ENCODE data around the gene OBSCN.
"Not testable (repeated sequence)": the region's sequence is repeated elsewhere in the genome, so short reads cannot be mapped to it uniquely, and the experiment has no call there.

Gene OBSCN

GRCh38 chr1:228212966-228213844 is 5.4 kb downstream of the OBSCN start:
- peak; percentile 82 for DNase-seq (ENCODE audit: low read depth)

GRCh38 chr1:228213917-228214808 is 6.3 kb downstream of the OBSCN start:
- no peak for DNase-seq (ENCODE audit: low read depth)

- DNase-seq (ENCODE audit: low read depth): no peak
Observed at GRCh38 chr1:228214921-228215662, 7.2 kb downstream of the OBSCN start.

GRCh38 chr1:228215663-228216116 is 7.8 kb downstream of the OBSCN start:
- no peak for DNase-seq (ENCODE audit: low read depth)

- no peak for DNase-seq (ENCODE audit: low read depth)
Observed at GRCh38 chr1:228216371-228217320, 8.8 kb downstream of the OBSCN start.

- peak; percentile 10 for DNase-seq (ENCODE audit: low read depth)
Observed at GRCh38 chr1:228217551-228218344, 9.9 kb downstream of the OBSCN start.

GRCh38 chr1:228218513-228219244 is 10.8 kb downstream of the OBSCN start:
- no peak for DNase-seq (ENCODE audit: low read depth)

- DNase-seq (ENCODE audit: low read depth): no peak
Observed at GRCh38 chr1:228219245-228219961, 11.6 kb downstream of the OBSCN start.

- no peak for DNase-seq (ENCODE audit: low read depth)
Observed at GRCh38 chr1:228219962-228220780, 12.3 kb downstream of the OBSCN start.

GRCh38 chr1:228221097-228221496 is 13.3 kb downstream of the OBSCN start:
- not testable (repeated sequence) for DNase-seq (ENCODE audit: low read depth)

- DNase-seq (ENCODE audit: low read depth): no peak
Observed at GRCh38 chr1:228222548-228222947, 14.7 kb downstream of the OBSCN start.

- DNase-seq (ENCODE audit: low read depth): no peak
Observed at GRCh38 chr1:228224198-228225164, 16.6 kb downstream of the OBSCN start.

- DNase-seq (ENCODE audit: low read depth): no peak
Observed at GRCh38 chr1:228225165-228225710, 17.4 kb downstream of the OBSCN start.

- DNase-seq (ENCODE audit: low read depth): no peak
Observed at GRCh38 chr1:228225740-228226139, 17.9 kb downstream of the OBSCN start.

- no peak for DNase-seq (ENCODE audit: low read depth)
Observed at GRCh38 chr1:228226141-228226874, 18.5 kb downstream of the OBSCN start.
